Calu3 (cell line): Measurements from ENCODE around the gene LMF1. TPM values are rescaled to one million over a fixed set of nuclear protein-coding genes. Genes with fewer than 3 reads are reported as not detected.

Experiments used
- BruUV-seq: library from RNA; stranded (reverse); fragments of 400-500 nt; replicated peaks from 2 replicates; lab custom pipeline; 2021; lab: Mats Ljungman, UMichigan
- CTCF ChIA-PET: fragments of 300-600 bp; sonication (Branson Sonifier 250); formaldehyde crosslinking; loops from one replicate; lab custom pipeline; 2022; ENCODE audit warnings: antibody characterized with exemption; lab: Charles Lee
- DNase-seq: peaks from one replicate; pipeline ENCODE4 v3.0.0; 2022
- H3K27ac Mint-ChIP-seq: one replicate; pipeline ENCODE4 v1.8.0; 2022; ENCODE audit warnings: mixed read lengths; ENCODE audit not compliant: unreplicated experiment
- H3K27me3 Mint-ChIP-seq: one replicate; pipeline ENCODE4 v1.8.0; 2022; ENCODE audit warnings: mixed read lengths; ENCODE audit not compliant: unreplicated experiment
- H3K36me3 Mint-ChIP-seq: one replicate; pipeline ENCODE4 v1.8.0; 2022; ENCODE audit warnings: mild to moderate bottlenecking, moderate library complexity, mixed read lengths; ENCODE audit not compliant: insufficient read depth, unreplicated experiment
- H3K4me1 Mint-ChIP-seq: one replicate; pipeline ENCODE4 v1.8.0; 2022; ENCODE audit warnings: mild to moderate bottlenecking, low read depth, mixed read lengths; ENCODE audit not compliant: unreplicated experiment
- H3K4me3 Mint-ChIP-seq: one replicate; pipeline ENCODE4 v1.8.0; 2022; ENCODE audit warnings: mild to moderate bottlenecking, low read depth, moderate library complexity, mixed read lengths; ENCODE audit not compliant: unreplicated experiment
- H3K9me3 Mint-ChIP-seq: one replicate; pipeline ENCODE4 v1.8.0; 2022; ENCODE audit warnings: low read depth, mixed read lengths; ENCODE audit not compliant: unreplicated experiment
- CTCF ChIP-seq: fragments of 200-600 bp; IDR thresholded peaks from one replicate; pipeline ENCODE4 v1.8.0; 2022; ENCODE audit warnings: antibody characterized with exemption; ENCODE audit not compliant: unreplicated experiment
- intact Hi-C: fragments of 100-400 bp; cut with micrococcal nuclease; formaldehyde crosslinking; loops from one replicate; pipeline ENCODE4 v1.10.0; 2022; ENCODE audit not compliant: unreplicated experiment
- total RNA-seq: library from RNA; stranded (reverse); gene quantifications from 2 replicates; pipeline ENCODE4 v1.2.3, GENCODE V29; 2022

The LMF1 gene
- total RNA-seq, 1 experiment from 2014 or later: 31.9 TPM

GRCh38 chr16:984121-984694 is 13.4 kb upstream of the LMF1 start:
- H3K36me3 Mint-ChIP-seq: peaks cover 6% of the 10 kb centered on the region
- CTCF ChIA-PET: no interaction called here
- H3K27me3 Mint-ChIP-seq: peaks cover 77% of the 10 kb centered on the region
- no peak for TF ChIP-seq CTCF
- H3K9me3 Mint-ChIP-seq: no peaks in the 10 kb centered on the region
- peaks cover 8% of the 10 kb centered on the region for H3K4me1 Mint-ChIP-seq
- H3K27ac Mint-ChIP-seq: no peak overlapping the region
- BruUV-seq: no TSS peak
- no peak for DNase-seq
- H3K4me3 Mint-ChIP-seq: no peak overlapping the region
- intact Hi-C loops: no loop called here

GRCh38 chr16:983044-984030 is 12.6 kb upstream of the LMF1 start:
- no peak overlapping the region for H3K27ac Mint-ChIP-seq
- CTCF ChIA-PET: interaction anchor here (1.0 kb wide), 1 partner anchor 74 kb away, joined by 3 read pairs; no protein-coding TSS in a partner anchor
- no TSS peak for BruUV-seq
- TF ChIP-seq CTCF: no peak
- peak overlapping the region; percentile 18 for H3K4me3 Mint-ChIP-seq
- H3K36me3 Mint-ChIP-seq: peaks cover 6% of the 10 kb centered on the region
- intact Hi-C loops: no loop called here
- peaks cover 11% of the 10 kb centered on the region for H3K4me1 Mint-ChIP-seq
- no peak for DNase-seq
- H3K9me3 Mint-ChIP-seq: no peaks in the 10 kb centered on the region
- peaks cover 77% of the 10 kb centered on the region for H3K27me3 Mint-ChIP-seq

GRCh38 chr16:982145-983043 is 11.6 kb upstream of the LMF1 start:
- no peak for TF ChIP-seq CTCF

GRCh38 chr16:981695-982144 is 10.9 kb upstream of the LMF1 start, which contains the start of gene SOX8:
SOX8 (plus strand) TSS chr16:981770; CDS start chr16:981923, 153 bp downstream.
- peak; percentile 50 for DNase-seq
- Mint-ChIP-seq H3K9me3 (no peaks in the 10 kb centered on the region), H3K4me1 (peaks cover 20% of the 10 kb centered on the region), H3K4me3 (peak within 1 kb of the TSS; percentile 97), H3K27me3 (peaks cover 73% of the 10 kb centered on the region), H3K27ac (no peak within 1 kb of the TSS), H3K36me3 (peaks cover 6% of the 10 kb centered on the region)
- intact Hi-C loops: no loop called here
- CTCF ChIA-PET: interaction anchor here (0.6 to 1.3 kb wide), 3 partner anchors 9 to 897 kb away, joined by 3 to 4 read pairs (median 3); no protein-coding TSS in a partner anchor
- TF ChIP-seq CTCF: no peak
- no TSS peak for BruUV-seq

More at GRCh38 chr16:982145-983043, 11.6 kb upstream of the LMF1 start:
- Mint-ChIP-seq H3K4me3 (peak overlapping the region; percentile 18), H3K27me3 (peaks cover 77% of the 10 kb centered on the region), H3K4me1 (peaks cover 20% of the 10 kb centered on the region), H3K9me3 (no peaks in the 10 kb centered on the region), H3K36me3 (peaks cover 6% of the 10 kb centered on the region), H3K27ac (no peak overlapping the region)
- intact Hi-C loops: no loop called here
- CTCF ChIA-PET: interaction anchor here (1.0 kb wide), 1 partner anchor 75 kb away, joined by 3 read pairs; no protein-coding TSS in a partner anchor
- no TSS peak for BruUV-seq
- no peak for DNase-seq
